H9 (cell line): ENCODE data around the gene PNPLA2. TPM values are rescaled to one million over a fixed set of nuclear protein-coding genes. Genes with fewer than 3 reads are reported as not detected.
A peak's percentile ranks its signal among the peaks of the same experiment; 100 is the strongest.

ENCODE experiments used
- DNase-seq: peaks from one replicate; pipeline ENCODE4 v3.0.0-alpha.2; 2017
- H2AFZ ChIP-seq: one replicate; pipeline ENCODE4 v1.6.1; 2013; ENCODE audit warnings: mild to moderate bottlenecking, low read length, control low read depth, moderate library complexity
- H2AK5ac ChIP-seq: 2 replicates; pipeline ENCODE4 v1.6.1; 2013; ENCODE audit warnings: low read length, control low read depth, mixed read lengths; ENCODE audit not compliant: insufficient read length
- H2BK120ac ChIP-seq: one replicate; pipeline ENCODE4 v1.6.1; 2013; ENCODE audit warnings: low read depth, mild to moderate bottlenecking, low read length, control low read depth, inconsistent platforms; ENCODE audit not compliant: poor library complexity, severe bottlenecking
- H2BK12ac ChIP-seq: 2 replicates; pipeline ENCODE4 v1.6.1; 2013; ENCODE audit warnings: low read length, control low read depth, mixed read lengths, low read depth; ENCODE audit not compliant: insufficient read length
- H2BK15ac ChIP-seq: 2 replicates; pipeline ENCODE4 v1.6.1; 2013; ENCODE audit warnings: low read depth, low read length, control low read depth
- H2BK20ac ChIP-seq: one replicate; pipeline ENCODE4 v1.6.1; 2013; ENCODE audit warnings: low read depth, mild to moderate bottlenecking, low read length, control low read depth, inconsistent platforms; ENCODE audit not compliant: poor library complexity, severe bottlenecking
- H2BK5ac ChIP-seq: 2 replicates; pipeline ENCODE4 v1.6.1; 2013; ENCODE audit warnings: low read length, control low read depth, mixed read lengths; ENCODE audit not compliant: insufficient read length
- H3K14ac ChIP-seq: 2 replicates; pipeline ENCODE4 v1.6.1; 2013; ENCODE audit warnings: low read length, control low read depth; ENCODE audit not compliant: insufficient read depth
- H3K18ac ChIP-seq: 2 replicates; pipeline ENCODE4 v1.6.1; 2013; ENCODE audit warnings: low read depth, mild to moderate bottlenecking, mixed read lengths, low read length, control low read depth; ENCODE audit not compliant: insufficient read length
- H3K23ac ChIP-seq: 2 replicates; pipeline ENCODE4 v1.6.1; 2013; ENCODE audit warnings: low read length, control low read depth, mixed read lengths, low read depth; ENCODE audit not compliant: insufficient read length
- H3K23me2 ChIP-seq: 2 replicates; pipeline ENCODE4 v1.6.1; 2013; ENCODE audit warnings: low read depth, mild to moderate bottlenecking, mixed read lengths, low read length, control low read depth; ENCODE audit not compliant: insufficient read length, poor library complexity, severe bottlenecking
- H3K27ac ChIP-seq: 2 replicates; pipeline ENCODE4 v1.5.1; 2013; ENCODE audit warnings: low read length, control low read depth, mixed read lengths, low read depth; ENCODE audit not compliant: insufficient read length
- H3K27me3 ChIP-seq: 2 replicates; pipeline ENCODE4 v1.6.1; 2013; ENCODE audit warnings: low read length, control low read depth, inconsistent platforms; ENCODE audit not compliant: insufficient read depth
- H3K4ac ChIP-seq: 2 replicates; pipeline ENCODE4 v1.6.1; 2013; ENCODE audit warnings: low read depth, mild to moderate bottlenecking, control low read depth, inconsistent platforms, low read length, moderate library complexity
- H3K4me1 ChIP-seq: 2 replicates; pipeline ENCODE4 v1.6.1; 2013; ENCODE audit warnings: low read length, control low read depth, inconsistent platforms; ENCODE audit not compliant: insufficient read depth
- H3K4me2 ChIP-seq: 2 replicates; pipeline ENCODE4 v1.6.1; 2013; ENCODE audit warnings: low read length, control low read depth, mixed read lengths; ENCODE audit not compliant: insufficient read length, insufficient read depth
- H3K56ac ChIP-seq: 2 replicates; pipeline ENCODE4 v1.6.1; 2013; ENCODE audit warnings: low read depth, mild to moderate bottlenecking, mixed read lengths, low read length, control low read depth; ENCODE audit not compliant: insufficient read length
- H3K79me1 ChIP-seq: 2 replicates; pipeline ENCODE4 v1.6.1; 2013; ENCODE audit warnings: low read depth, mild to moderate bottlenecking, moderate library complexity, low read length, control low read depth, inconsistent platforms; ENCODE audit not compliant: insufficient read depth, poor library complexity, severe bottlenecking
- H3K79me2 ChIP-seq: 2 replicates; pipeline ENCODE4 v1.6.1; 2013; ENCODE audit warnings: low read length, control low read depth, inconsistent platforms; ENCODE audit not compliant: insufficient read depth
- H3K9ac ChIP-seq: 2 replicates; pipeline ENCODE4 v1.6.1; 2013; ENCODE audit warnings: low read length, control low read depth, mixed read lengths; ENCODE audit not compliant: insufficient read length; ENCODE audit errors: extremely low read depth
- H3K9me3 ChIP-seq: one replicate; pipeline ENCODE4 v1.6.1; 2013; ENCODE audit warnings: low read depth, low read length, inconsistent platforms; ENCODE audit not compliant: control insufficient read depth
- H3T11ph ChIP-seq: one replicate; pipeline ENCODE4 v1.6.1; 2013; ENCODE audit warnings: mild to moderate bottlenecking, low read length, control low read depth, inconsistent platforms
- H4K20me1 ChIP-seq: one replicate; pipeline ENCODE4 v1.6.1; 2013; ENCODE audit not compliant: control insufficient read depth, insufficient read length, insufficient read depth
- H4K5ac ChIP-seq: 2 replicates; pipeline ENCODE4 v1.6.1; 2013; ENCODE audit warnings: low read depth, mild to moderate bottlenecking, mixed read lengths, low read length, control low read depth; ENCODE audit not compliant: insufficient read length
- H4K8ac ChIP-seq: replicated peaks from 2 replicates; pipeline ENCODE4 v1.6.1; 2013; ENCODE audit warnings: low read length, control low read depth, mixed read lengths, low read depth; ENCODE audit not compliant: insufficient read length
- H4K91ac ChIP-seq: 2 replicates; pipeline ENCODE4 v1.6.1; 2013; ENCODE audit warnings: low read depth, mild to moderate bottlenecking, moderate library complexity, mixed read lengths, low read length, control low read depth; ENCODE audit not compliant: insufficient read length
- H3K27ac Mint-ChIP-seq, 3 experiments: 2 replicates in 2 of 3; 3 replicates in 1 of 3; pipeline ENCODE4 v1.8.0; 2020 to 2021; ENCODE audit warnings: mixed read lengths in 3 of 3, mild to moderate bottlenecking in 1 of 3, moderate library complexity in 1 of 3
- H3K27me3 Mint-ChIP-seq: 2 replicates; pipeline ENCODE4 v1.8.0; 2021; ENCODE audit warnings: low read depth, mild to moderate bottlenecking, moderate library complexity, mixed read lengths
- H3K36me3 Mint-ChIP-seq, 3 experiments: 2 replicates in 2 of 3; 3 replicates in 1 of 3; pipeline ENCODE4 v1.8.0; 2020 to 2021; ENCODE audit warnings: low read depth in 3 of 3, mixed read lengths in 3 of 3; ENCODE audit not compliant: insufficient read depth in 1 of 3
- H3K4me1 Mint-ChIP-seq, 2 experiments: 2 replicates each; pipeline ENCODE4 v1.8.0; 2020; ENCODE audit warnings: mixed read lengths in 2 of 2
- H3K4me3 Mint-ChIP-seq, 2 experiments: 2 replicates in 1 of 2; 3 replicates in 1 of 2; pipeline ENCODE4 v1.8.0; 2020 to 2021; ENCODE audit warnings: mild to moderate bottlenecking in 2 of 2, mixed read lengths in 2 of 2, moderate library complexity in 1 of 2
- H3K9me3 Mint-ChIP-seq, 2 experiments: 2 replicates in 1 of 2; 3 replicates in 1 of 2; pipeline ENCODE4 v1.8.0; 2020; ENCODE audit warnings: mild to moderate bottlenecking in 2 of 2, mixed read lengths in 2 of 2, moderate library complexity in 1 of 2
- CTCF ChIP-seq: fragments of 200-600 bp; sonication (generic); conservative IDR thresholded peaks from 3 replicates; pipeline ENCODE4 v1.8.0; 2021; ENCODE audit warnings: antibody characterized with exemption, mild to moderate bottlenecking
- WGBS: extraction: QIAGEN DNeasy Blood & Tissue Kit; methylation state at CpG from one replicate; pipeline ENCODE4 v1.1.7; 2013; ENCODE audit warnings: missing lambda C conversion rate, low lambda C conversion rate, mixed read lengths; ENCODE audit not compliant: insufficient read length; ENCODE audit errors: extremely low coverage; 5-methylcytosine and 5-hydroxymethylcytosine counted together
- total RNA-seq: library from RNA; stranded (reverse); gene quantifications from 2 replicates; pipeline ENCODE4 v1.2.1, GENCODE V29; 2021

PNPLA2 gene
- total RNA-seq, 1 experiment from 2014 or later: 67.3 TPM

- H2BK120ac ChIP-seq: no peak overlapping the region
- H3K4me2 ChIP-seq: no peak overlapping the region
- no CpG with 5 or more reads among the region's 11 CpGs for WGBS
- no peak overlapping the region for H2AK5ac ChIP-seq
- H3K23me2 ChIP-seq: peaks cover 7% of the 10 kb centered on the region
- H3K14ac ChIP-seq: no peak overlapping the region
- TF ChIP-seq CTCF: no peak
- H4K91ac ChIP-seq: no peak overlapping the region
- H2AFZ ChIP-seq: no peak overlapping the region
- Mint-ChIP-seq H3K9me3 (no peaks in the 10 kb centered on the region), H3K4me1 (peaks cover 15 to 31% of the 10 kb centered on the region in 2 experiments), H3K27me3 (peaks cover 2% of the 10 kb centered on the region; the same call in 1 of the 2 replicates), H3K27ac (peak overlapping the region in 1 of 3 experiments; percentile 63; a peak in 1 of 7 replicates), H3K4me3 (no peak overlapping the region), H3K36me3 (peaks cover 21 to 33% (median 23%) of the 10 kb centered on the region in 3 experiments)
- no peak overlapping the region for H3T11ph ChIP-seq
- no peak overlapping the region for H3K9ac ChIP-seq
- no peaks in the 10 kb centered on the region for H4K20me1 ChIP-seq
- no peak overlapping the region for H3K23ac ChIP-seq
- H3K4me1 ChIP-seq: no peaks in the 10 kb centered on the region
- no peak overlapping the region for H2BK12ac ChIP-seq
- H2BK20ac ChIP-seq: no peak overlapping the region
- no peak overlapping the region for H3K18ac ChIP-seq
- no peaks in the 10 kb centered on the region for H3K9me3 ChIP-seq
- H4K5ac ChIP-seq: no peak overlapping the region
- no peak overlapping the region for H3K4ac ChIP-seq
- H2BK15ac ChIP-seq: no peak overlapping the region
- no peak overlapping the region for H3K27ac ChIP-seq
- no peak overlapping the region for H2BK5ac ChIP-seq
- peaks cover 2% of the 10 kb centered on the region; the same call in 1 of the 2 replicates for H3K79me2 ChIP-seq
- no peak overlapping the region for H3K56ac ChIP-seq
- DNase-seq: no peak
- no peaks in the 10 kb centered on the region for H3K27me3 ChIP-seq
- peaks cover 4% of the 10 kb centered on the region for H3K79me1 ChIP-seq
- H4K8ac ChIP-seq: no peak overlapping the region
These were observed 2.9 kb upstream of the PNPLA2 start for GRCh38 chr11:815675-816432.
